ENCODE data around the gene PTPN20. TPM values are rescaled to one million over a fixed set of nuclear protein-coding genes. Genes with fewer than 3 reads are reported as not detected.

PTPN20 gene
- total and polyA plus RNA-seq, 10 donors, result 0.39 to 13.9 (median 2.8) TPM

DNA sequence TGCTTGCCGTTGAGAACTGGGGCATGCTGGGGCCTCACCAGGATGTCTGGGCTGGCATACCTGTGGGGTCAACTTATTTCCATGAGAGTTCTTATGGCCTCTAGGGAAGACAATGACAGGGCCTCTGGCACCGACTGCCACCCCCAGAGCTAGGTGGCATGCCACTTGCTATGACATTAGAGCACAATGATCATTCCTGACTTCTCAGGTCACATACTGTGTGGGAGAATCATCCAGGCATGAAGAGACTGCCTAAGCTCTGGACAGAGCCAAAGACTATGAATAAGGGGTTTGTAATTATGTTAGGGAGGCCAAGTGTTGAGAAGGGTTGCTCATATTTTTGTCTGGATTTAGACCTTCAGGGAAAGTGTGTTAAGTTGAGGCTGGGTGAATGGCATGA lies 97.5 kb downstream of the PTPN20 start:
- no peaks in the 10 kb centered on the region for H3K9me3 ChIP-seq
- H3K27me3 ChIP-seq (replicated peaks in 1 of 7), result no peaks in the 10 kb centered on the region
- 74 to 88% (median 83%) methylated on average over 2 of the region's 2 CpGs for WGBS, 5 donors
- H3K4me1 ChIP-seq, result no peaks in the 10 kb centered on the region
- no peak overlapping the region for H3K4me3 ChIP-seq
- no peak for DNase-seq
- no peak overlapping the region for H3K27ac ChIP-seq
- H3K36me3 ChIP-seq, result no peaks in the 10 kb centered on the region
- no peak for TF ChIP-seq POLR2A (IDR thresholded peaks at IDR 0.05)
- TF ChIP-seq, protein P1, sequence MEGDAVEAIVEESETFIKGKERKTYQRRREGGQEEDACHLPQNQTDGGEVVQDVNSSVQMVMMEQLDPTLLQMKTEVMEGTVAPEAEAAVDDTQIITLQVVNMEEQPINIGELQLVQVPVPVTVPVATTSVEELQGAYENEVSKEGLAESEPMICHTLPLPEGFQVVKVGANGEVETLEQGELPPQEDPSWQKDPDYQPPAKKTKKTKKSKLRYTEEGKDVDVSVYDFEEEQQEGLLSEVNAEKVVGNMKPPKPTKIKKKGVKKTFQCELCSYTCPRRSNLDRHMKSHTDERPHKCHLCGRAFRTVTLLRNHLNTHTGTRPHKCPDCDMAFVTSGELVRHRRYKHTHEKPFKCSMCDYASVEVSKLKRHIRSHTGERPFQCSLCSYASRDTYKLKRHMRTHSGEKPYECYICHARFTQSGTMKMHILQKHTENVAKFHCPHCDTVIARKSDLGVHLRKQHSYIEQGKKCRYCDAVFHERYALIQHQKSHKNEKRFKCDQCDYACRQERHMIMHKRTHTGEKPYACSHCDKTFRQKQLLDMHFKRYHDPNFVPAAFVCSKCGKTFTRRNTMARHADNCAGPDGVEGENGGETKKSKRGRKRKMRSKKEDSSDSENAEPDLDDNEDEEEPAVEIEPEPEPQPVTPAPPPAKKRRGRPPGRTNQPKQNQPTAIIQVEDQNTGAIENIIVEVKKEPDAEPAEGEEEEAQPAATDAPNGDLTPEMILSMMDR (IDR thresholded peaks at IDR 0.05 in 8 of 11, conservative IDR thresholded peaks at IDR 0.05 in 3 of 11), result no peak
- intact Hi-C loops (cut with DNase I; ENCODE audit: low total_unique reads), result no loop called here

DNA sequence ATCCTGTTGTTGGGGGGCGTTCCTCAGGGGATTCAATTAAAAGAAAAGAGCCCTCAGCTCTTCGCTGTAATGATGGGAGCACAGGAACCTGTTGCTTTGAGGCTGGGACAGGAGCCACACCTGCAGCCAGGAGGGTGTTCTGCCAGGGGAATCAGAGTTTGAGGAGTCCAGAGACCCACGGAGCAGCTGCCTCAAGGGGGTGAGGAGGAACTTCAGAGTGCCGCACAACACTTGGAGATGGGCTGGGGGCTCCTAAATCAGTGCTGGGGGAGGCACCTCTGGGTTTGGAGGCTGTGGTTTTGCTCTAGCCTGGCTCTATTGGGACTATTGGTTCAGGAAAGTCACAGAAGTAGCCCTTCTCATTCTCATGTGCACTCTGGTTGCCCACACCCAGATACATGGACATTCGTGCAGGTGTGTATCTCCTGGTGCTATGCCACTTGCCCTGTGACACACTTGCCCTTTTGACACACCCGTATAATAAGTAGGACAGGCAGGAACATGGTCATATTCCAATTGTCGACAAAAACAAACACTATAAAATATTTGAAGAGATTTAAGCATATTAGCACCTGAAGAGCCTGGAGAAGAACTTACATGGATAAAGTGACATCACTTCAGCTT lies 98.1 kb downstream of the PTPN20 start:
- Histone ChIP-seq H3K36me3 (no peaks in the 10 kb centered on the region), H3K4me1 (no peaks in the 10 kb centered on the region), H3K27me3 (replicated peaks in 1 of 7) (no peaks in the 10 kb centered on the region), H3K27ac (no peak overlapping the region), H3K4me3 (no peak overlapping the region), H3K9me3 (no peaks in the 10 kb centered on the region)
- no peak for TF ChIP-seq POLR2AphosphoS5 (IDR thresholded peaks at IDR 0.05)
- TF ChIP-seq, protein P1 (IDR thresholded peaks at IDR 0.05 in 8 of 11, conservative IDR thresholded peaks at IDR 0.05 in 3 of 11), result no peak
- no peak for TF ChIP-seq POLR2A (IDR thresholded peaks at IDR 0.05)
- 71 to 83% (median 74%) methylated on average over 7 of the region's 7 CpGs for WGBS, 5 donors
- no peak for DNase-seq
- intact Hi-C loops (cut with DNase I; ENCODE audit: low total_unique reads), result no loop called here

- DNase-seq, result no peak
- intact Hi-C loops (cut with DNase I; ENCODE audit: low total_unique reads), result no loop called here
- Histone ChIP-seq H3K27ac (no peak overlapping the region), H3K4me1 (no peaks in the 10 kb centered on the region), H3K9me3 (no peaks in the 10 kb centered on the region), H3K4me3 (no peak overlapping the region), H3K36me3 (no peaks in the 10 kb centered on the region), H3K27me3 (replicated peaks in 1 of 7) (no peaks in the 10 kb centered on the region)
- TF ChIP-seq POLR2AphosphoS5 (IDR thresholded peaks at IDR 0.05) (no peak), POLR2A (IDR thresholded peaks at IDR 0.05) (no peak)
- TF ChIP-seq, protein P1 (IDR thresholded peaks at IDR 0.05 in 8 of 11, conservative IDR thresholded peaks at IDR 0.05 in 3 of 11), result no peak
- 87 to 96% (median 91%) methylated on average over 3 of the region's 3 CpGs for WGBS, 5 donors
Observed at GRCh38 chr10:47010036-47010435, 98.8 kb downstream of the PTPN20 start.

DNA sequence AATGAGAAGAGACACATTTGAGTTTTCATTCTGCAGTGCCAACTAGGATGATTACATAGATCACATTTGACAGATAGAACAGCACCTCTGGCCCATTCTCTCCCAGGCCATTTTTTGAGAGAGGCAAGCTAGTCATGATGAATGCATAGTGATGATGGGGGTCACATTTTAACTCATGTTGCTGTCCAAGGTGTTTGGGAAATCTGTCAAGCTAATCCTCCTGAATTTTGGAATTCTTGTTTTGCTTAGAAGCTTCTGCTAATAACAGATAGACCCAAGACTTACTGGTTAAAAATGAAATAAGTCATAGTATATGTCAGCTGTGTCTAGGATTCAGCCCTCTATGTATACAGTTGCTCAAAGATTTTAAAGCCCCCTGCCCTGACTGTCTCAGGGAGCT lies 101.0 kb downstream of the PTPN20 start:
- no peak for TF ChIP-seq POLR2A (IDR thresholded peaks at IDR 0.05)
- no peak for TF ChIP-seq POLR2AphosphoS5 (IDR thresholded peaks at IDR 0.05)
- TF ChIP-seq, protein P1 (IDR thresholded peaks at IDR 0.05 in 8 of 11, conservative IDR thresholded peaks at IDR 0.05 in 3 of 11), result no peak
- H3K27ac ChIP-seq, result no peak overlapping the region
- no peaks in the 10 kb centered on the region for H3K4me1 ChIP-seq
- intact Hi-C loops (cut with DNase I; ENCODE audit: low total_unique reads), result no loop called here
- H3K4me3 ChIP-seq, result no peak overlapping the region
- no peak for DNase-seq
- H3K27me3 ChIP-seq (replicated peaks in 1 of 7), result no peaks in the 10 kb centered on the region
- H3K36me3 ChIP-seq, result no peaks in the 10 kb centered on the region
- H3K9me3 ChIP-seq, result no peaks in the 10 kb centered on the region
